Measurements from ENCODE around the gene EPHA2. TPM values are rescaled to one million over a fixed set of nuclear protein-coding genes. Genes with fewer than 3 reads are reported as not detected.

Gene EPHA2
- total and polyA plus RNA-seq, 2 donors (not counting 1 experiment from before 2014, with no cell fraction given), result 9.8 to 24.6 TPM

- no peak overlapping the region for H3K4me3 ChIP-seq (replicated peaks in 1 of 4; ENCODE audit: control extremely low read depth in 1 of 4, insufficient read depth in 1 of 4, low read depth in 3 of 4, low read length in 4 of 4)
- TF ChIP-seq CTCF (conservative IDR thresholded peaks at IDR 0.05 in 1 of 2, IDR thresholded peaks at IDR 0.05 in 1 of 2; ENCODE audit: low read depth in 1 of 2, low read length in 2 of 2) (no peak), EZH2 (IDR thresholded peaks at IDR 0.05; ENCODE audit: low read length, missing control alignments) (no peak)
- peaks cover 78% of the 10 kb centered on the region for H3K79me2 ChIP-seq (ENCODE audit: control insufficient read depth, insufficient read depth, low read length)
- no peak overlapping the region for H3K9ac ChIP-seq (ENCODE audit: insufficient read depth, low read length)
- H3K36me3 ChIP-seq (ENCODE audit: control insufficient read depth, insufficient read depth, low read length), result peaks cover 36% of the 10 kb centered on the region
- H3K27ac ChIP-seq (ENCODE audit: insufficient read depth, low read length), result no peak overlapping the region
- H3K9me3 ChIP-seq (ENCODE audit: control insufficient read depth, insufficient read depth, low read depth, low read length), result no peaks in the 10 kb centered on the region
- H3K4me1 ChIP-seq (ENCODE audit: control insufficient read depth, extremely low read depth, insufficient read depth, low read length), result peaks cover 56% of the 10 kb centered on the region
- no peak overlapping the region for H2AFZ ChIP-seq (ENCODE audit: low read length)
- H3K4me2 ChIP-seq (ENCODE audit: extremely low read depth, insufficient read depth, low read length), result no peak overlapping the region
- DNase-seq (ENCODE audit: low read depth in 2 of 2), result no peak
- no peaks in the 10 kb centered on the region for H4K20me1 ChIP-seq (ENCODE audit: control insufficient read depth, extremely low read depth, insufficient read depth, low read length)
- H3K27me3 ChIP-seq (ENCODE audit: control insufficient read depth, insufficient read depth, low read length), result no peaks in the 10 kb centered on the region
Observed at GRCh38 chr1:16148329-16149092, 7.4 kb downstream of the EPHA2 start.

GRCh38 chr1:16147156-16147926 is 8.5 kb downstream of the EPHA2 start:
- H3K79me2 ChIP-seq (ENCODE audit: control insufficient read depth, insufficient read depth, low read length), result peaks cover 77% of the 10 kb centered on the region
- no peak overlapping the region for H3K4me3 ChIP-seq (replicated peaks in 1 of 4; ENCODE audit: control extremely low read depth in 1 of 4, insufficient read depth in 1 of 4, low read depth in 3 of 4, low read length in 4 of 4)
- no peak overlapping the region for H2AFZ ChIP-seq (ENCODE audit: low read length)
- H3K4me1 ChIP-seq (ENCODE audit: control insufficient read depth, extremely low read depth, insufficient read depth, low read length), result peaks cover 50% of the 10 kb centered on the region
- peak overlapping the region; percentile 97 for H3K27ac ChIP-seq (ENCODE audit: insufficient read depth, low read length)
- peaks cover 44% of the 10 kb centered on the region for H3K36me3 ChIP-seq (ENCODE audit: control insufficient read depth, insufficient read depth, low read length)
- TF ChIP-seq EZH2 (IDR thresholded peaks at IDR 0.05; ENCODE audit: low read length, missing control alignments), result no peak
- no peak overlapping the region for H3K9ac ChIP-seq (ENCODE audit: insufficient read depth, low read length)
- H3K4me2 ChIP-seq (ENCODE audit: extremely low read depth, insufficient read depth, low read length), result no peak overlapping the region
- H3K9me3 ChIP-seq (ENCODE audit: control insufficient read depth, insufficient read depth, low read depth, low read length), result no peaks in the 10 kb centered on the region
- no peaks in the 10 kb centered on the region for H3K27me3 ChIP-seq (ENCODE audit: control insufficient read depth, insufficient read depth, low read length)
- DNase-seq (ENCODE audit: low read depth in 2 of 2), result no peak
- H4K20me1 ChIP-seq (ENCODE audit: control insufficient read depth, extremely low read depth, insufficient read depth, low read length), result no peaks in the 10 kb centered on the region

GRCh38 chr1:16146279-16147155 is 9.4 kb downstream of the EPHA2 start:
- Histone ChIP-seq H2AFZ (ENCODE audit: low read length) (no peak overlapping the region), H4K20me1 (ENCODE audit: control insufficient read depth, extremely low read depth, insufficient read depth, low read length) (no peaks in the 10 kb centered on the region), H3K36me3 (ENCODE audit: control insufficient read depth, insufficient read depth, low read length) (peaks cover 45% of the 10 kb centered on the region)

More at GRCh38 chr1:16146279-16147155, 9.4 kb downstream of the EPHA2 start:
- Histone ChIP-seq H3K9ac (ENCODE audit: insufficient read depth, low read length) (peak overlapping the region; percentile 45), H3K27ac (ENCODE audit: insufficient read depth, low read length) (peak overlapping the region; percentile 97), H3K9me3 (ENCODE audit: control insufficient read depth, insufficient read depth, low read depth, low read length) (no peaks in the 10 kb centered on the region), H3K27me3 (ENCODE audit: control insufficient read depth, insufficient read depth, low read length) (no peaks in the 10 kb centered on the region), H3K79me2 (ENCODE audit: control insufficient read depth, insufficient read depth, low read length) (peaks cover 78% of the 10 kb centered on the region), H3K4me2 (ENCODE audit: extremely low read depth, insufficient read depth, low read length) (peak overlapping the region; percentile 79), H3K4me1 (ENCODE audit: control insufficient read depth, extremely low read depth, insufficient read depth, low read length) (peaks cover 50% of the 10 kb centered on the region), H3K4me3 (replicated peaks in 1 of 4; ENCODE audit: control extremely low read depth in 1 of 4, insufficient read depth in 1 of 4, low read depth in 3 of 4, low read length in 4 of 4) (peak overlapping the region; percentile 27 to 56 (median 38))
- TF ChIP-seq EZH2 (IDR thresholded peaks at IDR 0.05; ENCODE audit: low read length, missing control alignments) (no peak), CTCF (conservative IDR thresholded peaks at IDR 0.05 in 1 of 2, IDR thresholded peaks at IDR 0.05 in 1 of 2; ENCODE audit: low read depth in 1 of 2, low read length in 2 of 2) (no peak)
- peak; percentile 78 to 96 for DNase-seq (ENCODE audit: low read depth in 2 of 2)

All from fibroblast of lung (primary cell).